ENCODE measurements around the gene SORBS2. TPM values are rescaled to one million over a fixed set of nuclear protein-coding genes. Genes with fewer than 3 reads are reported as not detected.

SORBS2 gene
- polyA plus RNA-seq, 3 donors from 2014 or later = 2.6 to 5.8 TPM; not detected in 1

- H3K4me3 Mint-ChIP-seq = no peak overlapping the region
- H3K27me3 Mint-ChIP-seq (ENCODE audit: low read depth in 3 of 3) = no peaks in the 10 kb centered on the region
- H3K4me1 Mint-ChIP-seq = no peaks in the 10 kb centered on the region
- no peak overlapping the region for H3K27ac Mint-ChIP-seq
- H3K9me3 Mint-ChIP-seq = peaks cover 0 to 2% (median 0%) of the 10 kb centered on the region in 6 donors
- no peak for DNase-seq
- no peaks in the 10 kb centered on the region for H3K36me3 Mint-ChIP-seq
Measured at GRCh38 chr4:185839194-185839712, 27.3 kb upstream of the SORBS2 start.

DNA sequence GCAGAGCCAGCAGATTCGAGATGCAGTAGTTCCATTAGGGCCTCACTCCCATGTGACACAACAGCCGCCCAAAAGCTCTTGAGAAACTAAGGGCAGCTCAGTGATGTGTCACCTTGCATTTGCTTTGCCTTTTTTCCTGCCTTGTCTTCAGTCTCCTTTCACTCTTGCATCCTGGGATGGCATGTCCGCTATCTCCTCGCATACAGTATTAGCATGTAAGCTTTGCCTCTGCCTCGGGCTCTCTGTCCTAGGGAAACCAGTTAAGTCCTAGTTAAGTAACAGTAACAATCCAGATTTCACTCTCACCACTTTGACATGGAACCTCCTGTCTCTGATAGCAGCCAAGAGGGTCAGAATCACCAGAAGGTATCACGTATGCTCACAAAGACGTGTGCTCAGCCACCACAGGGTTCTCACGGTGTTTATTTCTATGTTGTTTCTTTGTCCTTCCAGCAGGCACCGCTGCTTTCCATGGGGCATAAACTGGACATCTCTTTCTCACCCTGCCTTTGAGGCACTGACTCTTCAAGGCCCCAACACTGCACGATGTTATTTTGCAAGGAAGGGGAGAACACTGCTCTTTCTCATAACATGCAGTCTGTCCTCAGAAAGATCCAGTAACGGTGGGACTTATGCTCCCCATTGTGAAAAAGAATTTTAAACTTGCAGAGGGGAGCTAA lies 26.7 kb upstream of the SORBS2 start:
- no peak for DNase-seq
- H3K9me3 Mint-ChIP-seq = peaks cover 0 to 2% (median 0%) of the 10 kb centered on the region in 6 donors
- H3K27ac Mint-ChIP-seq = no peak overlapping the region
- H3K4me3 Mint-ChIP-seq = no peak overlapping the region
- H3K36me3 Mint-ChIP-seq = no peaks in the 10 kb centered on the region
- no peaks in the 10 kb centered on the region for H3K4me1 Mint-ChIP-seq
- no peaks in the 10 kb centered on the region for H3K27me3 Mint-ChIP-seq (ENCODE audit: low read depth in 3 of 3)

DNA sequence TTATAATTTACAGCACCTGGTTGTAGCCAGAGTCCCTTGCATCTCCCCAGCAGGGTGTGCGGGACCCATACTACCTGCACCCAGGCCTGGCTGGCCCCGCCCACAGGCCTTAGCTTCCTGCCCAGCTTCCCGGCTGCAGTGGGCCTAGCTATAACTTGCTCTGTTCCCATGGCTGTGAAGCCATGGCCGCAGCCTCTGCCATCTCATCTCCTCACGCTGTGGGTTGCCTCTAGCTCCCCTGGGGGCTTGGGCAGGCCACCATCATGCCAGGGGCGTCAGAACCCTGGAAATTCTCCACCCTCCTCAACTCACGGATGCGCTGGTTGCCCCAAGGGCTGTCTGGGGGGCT lies 26.1 kb upstream of the SORBS2 start:
- H3K4me3 Mint-ChIP-seq = no peak overlapping the region
- H3K27me3 Mint-ChIP-seq (ENCODE audit: low read depth in 3 of 3) = no peaks in the 10 kb centered on the region
- DNase-seq = no peak
- no peak overlapping the region for H3K27ac Mint-ChIP-seq
- H3K4me1 Mint-ChIP-seq = no peaks in the 10 kb centered on the region
- no peaks in the 10 kb centered on the region for H3K36me3 Mint-ChIP-seq
- H3K9me3 Mint-ChIP-seq = peaks cover 0 to 2% (median 0%) of the 10 kb centered on the region in 6 donors

- Mint-ChIP-seq H3K27me3 (ENCODE audit: low read depth in 3 of 3) (no peaks in the 10 kb centered on the region), H3K27ac (no peak overlapping the region), H3K9me3 (peaks cover 0 to 2% (median 0%) of the 10 kb centered on the region in 6 donors), H3K4me1 (no peaks in the 10 kb centered on the region), H3K36me3 (no peaks in the 10 kb centered on the region), H3K4me3 (no peak overlapping the region)
- DNase-seq = no peak
Measured at GRCh38 chr4:185837415-185838103, 25.6 kb upstream of the SORBS2 start.

DNA sequence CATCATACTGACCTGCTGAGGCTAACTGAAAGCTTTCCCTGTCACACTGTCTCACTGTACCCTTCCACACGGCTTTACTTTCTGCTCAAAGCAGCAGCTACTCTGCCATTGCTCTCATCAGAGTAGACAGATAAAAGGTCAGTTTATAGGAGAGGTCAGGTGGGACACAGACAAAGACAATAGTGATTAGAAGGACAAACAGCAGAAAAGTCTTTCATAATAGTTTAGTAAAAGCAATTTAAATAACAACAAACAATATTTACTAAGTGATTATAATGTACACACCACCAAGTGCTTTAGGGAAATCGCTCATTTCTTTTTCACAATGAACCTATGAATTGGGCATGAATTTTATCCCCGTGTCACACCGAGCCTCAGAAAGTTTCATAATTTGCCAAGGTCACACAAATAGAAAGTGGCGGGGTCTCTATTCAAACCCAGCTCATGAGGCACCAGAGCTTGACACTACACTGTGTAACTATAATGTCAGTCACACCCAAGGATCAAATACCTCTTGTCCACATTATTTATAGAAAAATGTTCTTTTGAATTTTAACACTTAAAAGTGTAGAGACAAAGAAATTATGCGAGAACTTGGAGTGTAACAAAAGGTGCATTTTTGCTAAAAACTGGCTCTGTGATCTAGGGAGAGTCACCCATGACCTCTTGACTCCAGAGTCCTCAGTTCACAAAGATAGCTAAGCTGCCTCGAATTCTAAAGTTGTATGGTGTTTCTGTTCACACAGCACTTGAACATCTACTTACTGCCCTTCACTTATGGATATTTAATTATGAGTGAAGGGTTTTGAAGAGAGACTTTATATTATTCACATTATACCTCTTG lies 24.5 kb upstream of the SORBS2 start:
- no peaks in the 10 kb centered on the region for H3K27me3 Mint-ChIP-seq (ENCODE audit: low read depth in 3 of 3)
- H3K9me3 Mint-ChIP-seq = peaks cover 0 to 2% (median 0%) of the 10 kb centered on the region in 6 donors
- no peak overlapping the region for H3K27ac Mint-ChIP-seq

DNA sequence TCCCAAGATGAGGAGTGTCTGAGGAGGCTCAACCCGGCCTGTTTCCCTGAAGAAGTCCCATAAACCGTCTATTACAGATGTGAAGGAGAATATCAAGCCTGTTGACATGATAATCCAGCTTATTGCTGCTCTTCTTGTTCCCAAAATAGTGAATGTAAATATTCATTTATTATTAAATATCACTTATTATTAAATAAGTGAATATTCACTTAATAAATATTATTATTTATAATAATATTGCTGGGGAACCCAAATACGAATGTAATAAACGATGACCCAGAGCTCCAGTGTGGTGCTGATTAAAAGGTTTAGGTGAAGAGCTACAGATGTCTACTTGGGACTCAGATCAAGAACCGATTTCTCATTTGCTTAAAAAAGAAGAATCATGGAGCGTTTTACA lies 23.8 kb upstream of the SORBS2 start:
- no peak for DNase-seq
- no peak overlapping the region for H3K27ac Mint-ChIP-seq
- H3K27me3 Mint-ChIP-seq (ENCODE audit: low read depth in 3 of 3) = peaks cover 0 to 2% (median 0%) of the 10 kb centered on the region in 3 donors
- H3K36me3 Mint-ChIP-seq = no peaks in the 10 kb centered on the region
- no peak overlapping the region for H3K4me3 Mint-ChIP-seq
- no peaks in the 10 kb centered on the region for H3K4me1 Mint-ChIP-seq
- H3K9me3 Mint-ChIP-seq = peaks cover 0 to 2% (median 0%) of the 10 kb centered on the region in 6 donors

More for the DNA sequence above, 24.5 kb upstream of the SORBS2 start:
- H3K4me1 Mint-ChIP-seq = no peaks in the 10 kb centered on the region
- H3K36me3 Mint-ChIP-seq = no peaks in the 10 kb centered on the region
- no peak for DNase-seq
- H3K4me3 Mint-ChIP-seq = no peak overlapping the region

GRCh38 chr4:185835336-185835735 lies 23.3 kb upstream of the SORBS2 start:
- Mint-ChIP-seq H3K27ac (no peak overlapping the region), H3K9me3 (peaks cover 0 to 2% (median 0%) of the 10 kb centered on the region in 6 donors), H3K27me3 (ENCODE audit: low read depth in 3 of 3) (peaks cover 0 to 2% (median 0%) of the 10 kb centered on the region in 3 donors), H3K4me3 (no peak overlapping the region), H3K4me1 (no peaks in the 10 kb centered on the region), H3K36me3 (no peaks in the 10 kb centered on the region)
- DNase-seq = no peak

DNA sequence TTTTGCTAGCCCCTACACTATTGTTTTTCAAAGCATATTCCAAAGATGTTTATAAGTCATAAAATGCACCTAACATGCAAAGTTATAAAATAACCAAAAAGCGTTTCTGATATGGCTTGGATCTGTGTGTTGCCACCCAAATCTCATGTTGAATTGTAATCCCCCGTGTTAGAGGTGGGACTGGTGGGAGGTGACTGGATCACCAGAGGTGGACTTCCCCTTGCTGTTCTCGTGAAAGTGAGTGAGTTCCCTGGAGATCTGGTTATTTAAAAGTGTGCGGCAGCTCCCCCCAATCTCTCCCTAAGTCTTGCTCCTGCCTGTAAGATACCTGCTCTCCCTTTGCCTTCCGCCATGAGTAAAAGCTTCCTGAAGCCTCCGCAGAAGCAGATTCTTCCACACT lies 22.8 kb upstream of the SORBS2 start:
- Mint-ChIP-seq H3K36me3 (no peaks in the 10 kb centered on the region), H3K4me3 (no peak overlapping the region), H3K9me3 (peaks cover 0 to 2% (median 0%) of the 10 kb centered on the region in 6 donors), H3K4me1 (no peaks in the 10 kb centered on the region), H3K27ac (no peak overlapping the region), H3K27me3 (ENCODE audit: low read depth in 3 of 3) (peaks cover 0 to 2% (median 0%) of the 10 kb centered on the region in 3 donors)
- DNase-seq = no peak

- DNase-seq = no peak
- no peak overlapping the region for H3K27ac Mint-ChIP-seq
Measured at GRCh38 chr4:185834088-185834487, 22.1 kb upstream of the SORBS2 start.

GRCh38 chr4:185833055-185833598 lies 21.1 kb upstream of the SORBS2 start:
- DNase-seq = no peak
- no peaks in the 10 kb centered on the region for H3K4me1 Mint-ChIP-seq
- H3K9me3 Mint-ChIP-seq = peaks cover 0 to 4% (median 0%) of the 10 kb centered on the region in 6 donors
- H3K27me3 Mint-ChIP-seq (ENCODE audit: low read depth in 3 of 3) = peaks cover 0 to 2% (median 0%) of the 10 kb centered on the region in 3 donors
- no peak overlapping the region for H3K27ac Mint-ChIP-seq
- H3K4me3 Mint-ChIP-seq = no peak overlapping the region
- no peaks in the 10 kb centered on the region for H3K36me3 Mint-ChIP-seq

More at GRCh38 chr4:185834088-185834487, 22.1 kb upstream of the SORBS2 start:
- Mint-ChIP-seq H3K36me3 (no peaks in the 10 kb centered on the region), H3K27me3 (ENCODE audit: low read depth in 3 of 3) (peaks cover 0 to 2% (median 0%) of the 10 kb centered on the region in 3 donors), H3K4me1 (no peaks in the 10 kb centered on the region), H3K9me3 (peaks cover 0 to 2% (median 0%) of the 10 kb centered on the region in 6 donors), H3K4me3 (no peak overlapping the region)

- Mint-ChIP-seq H3K9me3 (peaks cover 0 to 4% (median 0%) of the 10 kb centered on the region in 6 donors), H3K36me3 (no peaks in the 10 kb centered on the region), H3K4me3 (no peak overlapping the region), H3K27me3 (ENCODE audit: low read depth in 3 of 3) (peaks cover 0 to 2% (median 0%) of the 10 kb centered on the region in 3 donors), H3K4me1 (no peaks in the 10 kb centered on the region), H3K27ac (no peak overlapping the region)
- DNase-seq = no peak
Measured at GRCh38 chr4:185831125-185831815, 19.3 kb upstream of the SORBS2 start.

DNA sequence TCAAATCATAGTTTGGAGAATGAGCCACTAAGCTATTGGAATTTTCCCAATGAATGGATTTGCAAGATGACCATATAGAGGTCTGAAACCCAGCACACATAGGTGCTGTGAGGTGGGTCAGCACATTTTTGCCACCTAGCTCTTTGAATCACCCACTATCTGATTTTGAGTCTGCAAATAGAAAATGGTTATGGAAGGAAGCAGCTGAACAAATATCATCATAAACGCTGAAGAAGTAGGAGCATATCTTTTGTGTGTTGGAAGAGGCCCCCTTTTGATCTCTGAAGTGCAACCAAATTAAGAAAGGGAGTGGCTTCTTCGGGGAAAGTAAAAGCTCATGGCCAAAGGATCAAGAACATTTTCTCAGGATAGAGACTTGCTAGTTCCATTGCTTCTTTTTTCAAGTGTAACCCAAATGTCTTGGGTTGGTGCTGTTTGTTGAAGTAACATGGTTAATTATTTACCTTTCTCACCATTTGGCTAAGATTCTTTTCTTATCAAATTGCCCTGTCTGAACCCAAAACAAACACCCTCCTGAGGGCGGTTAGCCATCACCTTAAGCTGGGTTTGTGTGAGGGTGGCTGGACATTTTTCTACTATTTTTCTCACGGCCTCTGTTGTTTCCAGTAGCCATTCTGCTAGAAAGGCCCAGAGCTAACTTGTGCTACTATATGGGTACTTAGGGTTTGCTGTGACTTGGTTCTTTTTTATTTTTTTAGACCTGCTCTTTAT lies 18.4 kb upstream of the SORBS2 start:
- Mint-ChIP-seq H3K27me3 (ENCODE audit: low read depth in 3 of 3) (peaks cover 0 to 2% (median 0%) of the 10 kb centered on the region in 3 donors), H3K9me3 (peaks cover 0 to 4% (median under 1%) of the 10 kb centered on the region in 6 donors), H3K4me1 (no peaks in the 10 kb centered on the region), H3K36me3 (no peaks in the 10 kb centered on the region), H3K27ac (no peak overlapping the region), H3K4me3 (no peak overlapping the region)
- no peak for DNase-seq
